WI38 (cell line): ENCODE results near the gene FAT3.

Experiments used
- H3K4me3 ChIP-seq: 2 replicates; pipeline ENCODE4 v1.5.1; 2011; ENCODE audit warnings: low read depth, mild to moderate bottlenecking, control low read depth, low read length
- TF ChIP-seq, protein P1 (sequence below): IDR thresholded peaks from 2 replicates; pipeline ENCODE4 v1.5.1; 2012; ENCODE audit warnings: low read depth, mild to moderate bottlenecking, control low read depth, low read length

Gene FAT3

DNA sequence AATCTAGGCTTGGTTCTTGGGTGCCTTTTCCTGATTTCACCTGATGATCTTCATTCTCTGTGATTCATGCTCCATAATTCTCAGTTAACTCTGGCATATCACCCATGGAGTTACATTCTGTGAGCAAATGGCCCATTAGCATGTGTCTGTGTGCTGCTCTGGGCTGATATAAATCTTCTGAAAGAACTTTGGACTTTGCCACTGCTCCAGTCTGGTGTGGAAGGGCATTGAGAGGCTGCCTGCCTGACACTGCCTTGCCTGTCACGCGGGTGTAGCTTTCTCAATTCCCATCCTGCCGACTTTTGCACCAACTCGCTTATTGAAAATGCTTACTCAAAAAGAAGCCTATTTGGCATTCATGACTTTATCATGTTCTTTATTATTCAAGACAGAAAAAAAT, 42.2 kb downstream of the FAT3 start:
- TF ChIP-seq, protein P1, sequence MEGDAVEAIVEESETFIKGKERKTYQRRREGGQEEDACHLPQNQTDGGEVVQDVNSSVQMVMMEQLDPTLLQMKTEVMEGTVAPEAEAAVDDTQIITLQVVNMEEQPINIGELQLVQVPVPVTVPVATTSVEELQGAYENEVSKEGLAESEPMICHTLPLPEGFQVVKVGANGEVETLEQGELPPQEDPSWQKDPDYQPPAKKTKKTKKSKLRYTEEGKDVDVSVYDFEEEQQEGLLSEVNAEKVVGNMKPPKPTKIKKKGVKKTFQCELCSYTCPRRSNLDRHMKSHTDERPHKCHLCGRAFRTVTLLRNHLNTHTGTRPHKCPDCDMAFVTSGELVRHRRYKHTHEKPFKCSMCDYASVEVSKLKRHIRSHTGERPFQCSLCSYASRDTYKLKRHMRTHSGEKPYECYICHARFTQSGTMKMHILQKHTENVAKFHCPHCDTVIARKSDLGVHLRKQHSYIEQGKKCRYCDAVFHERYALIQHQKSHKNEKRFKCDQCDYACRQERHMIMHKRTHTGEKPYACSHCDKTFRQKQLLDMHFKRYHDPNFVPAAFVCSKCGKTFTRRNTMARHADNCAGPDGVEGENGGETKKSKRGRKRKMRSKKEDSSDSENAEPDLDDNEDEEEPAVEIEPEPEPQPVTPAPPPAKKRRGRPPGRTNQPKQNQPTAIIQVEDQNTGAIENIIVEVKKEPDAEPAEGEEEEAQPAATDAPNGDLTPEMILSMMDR = no peak

DNA sequence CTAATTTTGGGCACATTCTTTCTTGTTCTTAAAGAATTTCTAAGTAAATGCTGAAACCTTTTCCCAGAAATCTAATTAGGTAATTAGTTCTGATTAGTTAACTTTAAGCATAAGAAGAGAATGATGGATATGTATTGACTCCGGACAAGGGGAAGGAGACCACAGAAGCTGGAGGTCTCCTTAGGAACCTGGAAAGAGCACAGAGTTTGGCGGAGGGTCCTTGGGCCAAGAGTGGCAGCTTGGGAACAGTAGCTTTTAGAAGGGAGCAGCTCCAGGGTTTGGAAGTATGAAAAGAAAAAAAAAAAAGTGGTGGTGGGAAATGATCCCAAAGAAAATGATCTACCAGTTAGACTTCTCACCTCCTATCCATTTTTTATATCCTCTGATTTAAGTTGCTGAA, 42.7 kb downstream of the FAT3 start:
- TF ChIP-seq, protein P1 = no peak
- H3K4me3 ChIP-seq = no peak overlapping the region

More for the DNA sequence above, 42.2 kb downstream of the FAT3 start:
- H3K4me3 ChIP-seq = no peak overlapping the region

DNA sequence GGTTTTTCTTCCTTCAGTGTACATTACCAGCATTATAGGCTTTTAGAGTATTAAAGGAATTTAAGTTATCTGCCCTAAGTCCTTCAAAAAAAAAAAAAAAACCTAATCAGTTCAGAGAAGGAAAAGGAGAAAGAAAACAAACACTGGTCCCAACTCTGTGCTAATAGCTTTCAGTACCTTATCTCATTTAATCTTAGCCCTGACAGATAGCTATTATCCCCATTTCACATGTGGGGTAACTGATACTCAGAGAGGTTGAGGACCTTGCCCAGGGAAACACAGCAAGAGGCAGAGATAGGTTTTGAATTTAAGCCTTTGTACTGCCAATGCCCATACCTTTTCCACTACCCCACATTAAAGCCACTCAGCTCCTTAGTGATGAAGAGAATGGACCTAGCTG, 43.4 kb downstream of the FAT3 start:
- TF ChIP-seq, protein P1 = no peak
- H3K4me3 ChIP-seq = no peak overlapping the region

DNA sequence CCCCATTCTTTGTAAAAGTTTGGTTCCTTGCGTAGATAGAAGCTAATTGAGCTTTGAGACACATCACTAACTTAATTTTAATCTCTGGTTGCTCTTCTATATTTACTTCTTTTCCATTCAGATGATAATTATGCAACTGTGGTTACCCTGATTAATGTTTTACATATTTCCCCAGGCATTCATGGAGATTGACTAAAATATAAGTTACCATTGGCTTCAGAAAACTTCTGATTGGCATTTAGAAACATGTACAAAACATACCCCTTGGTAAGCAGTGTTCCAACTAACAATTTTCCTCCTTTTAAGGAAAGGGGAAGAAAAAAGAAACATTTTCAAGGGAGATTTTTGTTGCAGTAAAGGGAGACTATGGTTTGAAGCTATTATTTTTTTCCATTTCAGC, 43.9 kb downstream of the FAT3 start:
- TF ChIP-seq, protein P1 = no peak
- H3K4me3 ChIP-seq = no peak overlapping the region

DNA sequence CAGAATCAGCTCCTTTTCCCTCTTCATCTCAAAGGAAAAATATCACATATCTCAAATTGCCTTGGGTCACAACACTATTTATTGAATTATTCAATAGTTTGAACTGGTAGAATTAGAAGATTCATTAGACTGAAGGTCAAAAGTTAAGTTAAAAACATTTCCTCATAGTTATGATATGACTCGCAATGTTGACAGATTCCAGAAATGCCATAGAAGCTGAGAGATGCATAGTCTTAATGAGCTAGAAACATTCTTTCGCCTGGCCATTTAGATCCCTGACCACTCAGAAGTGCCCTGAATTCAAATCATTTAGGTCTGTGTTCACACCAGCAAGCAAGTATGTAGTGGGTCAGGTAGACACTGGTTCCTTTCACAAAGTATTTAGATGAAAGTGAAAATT, 44.4 kb downstream of the FAT3 start:
- no peak overlapping the region for H3K4me3 ChIP-seq
- TF ChIP-seq, protein P1 = no peak

DNA sequence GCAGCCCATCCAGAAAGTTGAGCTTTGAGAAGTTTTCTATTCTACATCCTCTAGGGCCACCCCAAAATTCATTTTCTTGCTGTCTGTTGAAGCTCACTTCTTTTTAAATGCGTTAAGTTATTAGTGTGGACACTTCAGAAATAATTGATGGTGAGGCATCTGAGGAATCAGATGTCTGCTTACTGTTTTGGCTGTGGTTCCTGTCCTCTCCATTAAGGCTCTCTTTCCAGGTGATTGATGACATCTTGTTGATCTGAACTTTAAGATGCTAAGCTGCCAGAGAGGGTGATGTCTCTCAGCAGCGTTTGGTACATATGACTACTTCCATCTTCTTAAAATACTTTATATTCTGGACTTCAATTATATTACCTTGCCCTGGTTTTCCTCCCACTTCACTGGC, 45.2 kb downstream of the FAT3 start:
- H3K4me3 ChIP-seq = no peak overlapping the region
- TF ChIP-seq, protein P1 = no peak

DNA sequence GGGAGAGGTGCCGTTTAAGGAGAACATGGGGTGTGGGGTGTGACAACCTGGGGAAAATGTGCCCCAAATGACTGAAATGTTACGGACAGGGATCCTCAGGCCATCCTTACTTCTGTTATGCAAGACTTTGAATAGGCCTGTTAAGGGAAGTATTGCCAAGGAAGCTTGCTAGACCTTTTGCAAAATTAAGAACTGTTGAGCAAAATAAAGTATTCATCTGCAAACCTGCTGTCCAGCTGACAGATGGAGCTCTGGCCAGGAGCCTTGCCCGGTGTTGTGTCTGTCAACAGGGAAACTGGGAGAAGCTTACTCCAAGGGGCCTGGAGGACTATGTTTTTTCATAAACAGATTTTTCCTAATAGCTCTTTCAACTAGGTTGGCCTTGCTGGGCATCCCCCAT, 48.0 kb downstream of the FAT3 start:
- TF ChIP-seq, protein P1 = no peak
- no peak overlapping the region for H3K4me3 ChIP-seq
